Testis (tissue), 2 donors: ENCODE data around the gene CWH43.

Source experiments
- POLR2A ChIP-seq: fragments of 450-650 bp; IDR thresholded peaks from one replicate; pipeline ENCODE4 v1.6.1; 2017; ENCODE audit warnings: antibody characterized with exemption, mild to moderate bottlenecking, moderate library complexity
- TF ChIP-seq, protein P1 (sequence below), 3 experiments: fragments of 450-650 bp in 2 of 3; fragments of 200-600 bp in 1 of 3; sonication (generic) in 1 of 3; IDR thresholded peaks; one replicate each; pipeline ENCODE4 v1.5.1; 2016 to 2019; ENCODE audit warnings: antibody characterized with exemption in 3 of 3, mild to moderate bottlenecking in 2 of 3, moderate library complexity in 1 of 3

DNA sequence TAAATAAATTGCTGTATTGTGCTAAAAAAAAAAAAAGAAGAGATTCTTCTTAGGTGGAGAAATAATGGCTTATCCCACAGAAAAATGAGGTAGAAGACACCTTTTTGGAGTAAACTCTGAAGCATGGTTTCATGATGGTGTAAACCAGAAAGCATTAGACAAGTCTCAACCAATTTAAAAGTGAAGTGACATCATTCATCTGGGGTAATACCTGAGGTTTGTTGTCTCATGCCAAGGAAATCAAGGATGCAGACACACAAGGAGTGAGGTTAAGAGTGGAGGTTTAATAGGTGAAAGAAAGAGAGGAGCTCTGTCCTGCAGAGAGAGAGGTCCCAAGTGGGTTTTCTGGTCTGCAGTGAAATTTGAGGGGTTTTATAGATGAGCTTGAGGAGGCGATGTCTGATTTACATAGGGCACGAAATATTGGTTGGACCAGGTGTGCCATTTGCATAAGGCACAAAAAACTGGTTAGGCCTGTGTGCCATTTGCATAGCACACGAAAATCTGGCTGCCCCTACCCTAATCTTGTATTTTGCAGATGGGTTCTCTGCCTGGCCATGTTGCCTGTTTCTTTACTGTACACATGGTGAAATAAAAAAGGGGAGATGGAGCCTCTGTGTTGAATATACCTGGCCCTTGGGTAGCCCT, 25.0 kb upstream of the CWH43 start:
- TF ChIP-seq, protein P1, sequence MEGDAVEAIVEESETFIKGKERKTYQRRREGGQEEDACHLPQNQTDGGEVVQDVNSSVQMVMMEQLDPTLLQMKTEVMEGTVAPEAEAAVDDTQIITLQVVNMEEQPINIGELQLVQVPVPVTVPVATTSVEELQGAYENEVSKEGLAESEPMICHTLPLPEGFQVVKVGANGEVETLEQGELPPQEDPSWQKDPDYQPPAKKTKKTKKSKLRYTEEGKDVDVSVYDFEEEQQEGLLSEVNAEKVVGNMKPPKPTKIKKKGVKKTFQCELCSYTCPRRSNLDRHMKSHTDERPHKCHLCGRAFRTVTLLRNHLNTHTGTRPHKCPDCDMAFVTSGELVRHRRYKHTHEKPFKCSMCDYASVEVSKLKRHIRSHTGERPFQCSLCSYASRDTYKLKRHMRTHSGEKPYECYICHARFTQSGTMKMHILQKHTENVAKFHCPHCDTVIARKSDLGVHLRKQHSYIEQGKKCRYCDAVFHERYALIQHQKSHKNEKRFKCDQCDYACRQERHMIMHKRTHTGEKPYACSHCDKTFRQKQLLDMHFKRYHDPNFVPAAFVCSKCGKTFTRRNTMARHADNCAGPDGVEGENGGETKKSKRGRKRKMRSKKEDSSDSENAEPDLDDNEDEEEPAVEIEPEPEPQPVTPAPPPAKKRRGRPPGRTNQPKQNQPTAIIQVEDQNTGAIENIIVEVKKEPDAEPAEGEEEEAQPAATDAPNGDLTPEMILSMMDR (IDR thresholded peaks at IDR 0.05), result no peak
- TF ChIP-seq POLR2A, result no peak
